HG02623 (cell line): ENCODE results near the gene RNASE12.
"Not testable (repeated sequence)": the region's sequence is repeated elsewhere in the genome, so short reads cannot be mapped to it uniquely, and the experiment has no call there.

Source experiments
- ATAC-seq: cut with Tn5 transposase; IDR thresholded peaks from one replicate; pipeline ENCODE4 v1.9.1; 2021; ENCODE audit warnings: moderate library complexity; ENCODE audit not compliant: unreplicated experiment

RNASE12 gene

DNA sequence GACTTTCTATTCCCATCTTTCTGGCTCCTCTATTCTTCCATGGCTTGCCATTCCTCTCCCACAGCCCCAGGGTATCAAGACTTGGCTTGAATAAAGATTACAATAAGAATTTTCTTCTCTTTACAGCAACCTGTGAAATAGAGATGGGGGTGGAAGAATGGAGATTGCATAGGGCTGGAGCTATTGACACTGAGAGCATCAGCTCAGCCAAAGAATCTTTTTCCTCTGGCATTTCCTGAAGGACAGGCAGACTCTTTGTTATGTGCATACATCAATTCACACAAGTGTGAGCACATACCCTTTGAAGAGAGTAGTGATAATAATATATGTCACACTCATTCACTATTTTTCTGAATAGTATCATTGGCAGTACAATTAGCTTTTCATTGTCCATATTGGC is 8.0 kb downstream of the RNASE12 start:
- ATAC-seq = no peak

DNA sequence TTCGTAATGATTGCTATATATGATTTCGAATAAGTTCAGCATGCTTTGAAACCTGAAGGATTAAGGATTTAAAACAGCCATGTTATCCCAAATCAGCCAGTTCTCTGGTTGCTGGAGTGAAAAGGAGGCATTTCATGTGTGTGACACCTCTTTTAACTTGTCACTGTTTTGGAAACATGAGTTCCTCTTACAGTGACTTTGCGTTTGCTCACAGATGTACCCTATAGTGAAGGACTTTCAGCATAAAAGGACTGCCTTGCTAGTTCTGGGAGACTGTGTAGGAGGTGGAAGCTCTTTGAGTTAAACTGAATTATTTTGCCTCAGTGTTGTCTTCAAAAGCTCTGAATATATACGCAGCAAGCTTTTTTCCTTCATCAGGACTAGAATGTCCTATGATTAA is 10.9 kb downstream of the RNASE12 start:
- no peak for ATAC-seq

DNA sequence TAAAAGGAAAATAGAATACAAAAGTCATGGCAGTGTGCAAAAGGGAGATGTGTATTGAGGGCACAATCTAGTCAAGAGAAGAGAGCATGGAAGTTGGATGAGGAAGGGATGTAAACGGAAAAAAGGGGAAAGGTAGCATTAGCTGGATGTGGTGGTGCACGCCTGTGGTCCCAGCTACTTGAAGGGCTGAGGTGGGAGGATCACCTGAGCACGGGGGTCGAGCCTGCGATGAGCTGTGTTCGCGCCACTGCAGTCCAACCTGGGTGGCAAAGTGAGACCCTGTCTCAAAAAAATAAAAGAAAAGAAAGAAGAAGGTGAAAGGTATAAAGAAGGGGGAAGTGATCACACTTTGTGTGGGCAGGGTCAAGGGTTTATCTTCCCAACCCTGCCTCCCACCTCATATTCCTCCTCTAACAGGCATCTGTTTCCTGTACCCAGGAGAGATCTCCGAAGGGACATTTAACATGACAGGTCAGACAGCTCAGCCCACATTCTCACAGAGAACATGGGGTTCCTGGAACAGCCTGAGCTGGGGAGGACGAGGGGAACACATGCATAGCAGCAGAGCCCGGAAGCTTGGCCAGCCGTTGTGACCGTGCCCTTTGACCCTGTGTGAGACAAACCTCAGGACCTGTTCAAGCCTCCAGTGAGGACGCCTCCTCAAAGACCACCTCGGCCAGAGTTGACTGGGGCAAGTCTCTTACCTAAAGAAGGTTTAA is 12.2 kb downstream of the RNASE12 start:
- no peak for ATAC-seq

DNA sequence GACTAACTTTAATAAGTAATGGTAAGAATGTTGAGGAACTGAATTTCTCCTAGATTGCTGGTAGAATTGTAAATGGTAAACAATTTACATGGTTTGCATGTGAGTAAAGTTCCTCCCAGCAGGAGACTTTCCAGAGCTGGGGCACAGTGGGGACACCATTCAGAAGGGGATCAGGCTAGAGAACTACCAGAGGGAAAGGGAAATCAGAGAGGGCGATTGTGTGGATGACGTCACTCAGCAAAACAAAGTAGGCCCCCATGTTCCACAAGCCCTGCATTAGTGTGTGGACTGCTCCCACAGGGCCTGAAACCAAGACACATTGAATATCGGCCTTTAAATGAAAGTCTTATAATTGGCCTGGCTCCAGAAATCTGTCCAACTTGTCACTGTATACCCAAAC is 12.9 kb downstream of the RNASE12 start:
- no peak for ATAC-seq

DNA sequence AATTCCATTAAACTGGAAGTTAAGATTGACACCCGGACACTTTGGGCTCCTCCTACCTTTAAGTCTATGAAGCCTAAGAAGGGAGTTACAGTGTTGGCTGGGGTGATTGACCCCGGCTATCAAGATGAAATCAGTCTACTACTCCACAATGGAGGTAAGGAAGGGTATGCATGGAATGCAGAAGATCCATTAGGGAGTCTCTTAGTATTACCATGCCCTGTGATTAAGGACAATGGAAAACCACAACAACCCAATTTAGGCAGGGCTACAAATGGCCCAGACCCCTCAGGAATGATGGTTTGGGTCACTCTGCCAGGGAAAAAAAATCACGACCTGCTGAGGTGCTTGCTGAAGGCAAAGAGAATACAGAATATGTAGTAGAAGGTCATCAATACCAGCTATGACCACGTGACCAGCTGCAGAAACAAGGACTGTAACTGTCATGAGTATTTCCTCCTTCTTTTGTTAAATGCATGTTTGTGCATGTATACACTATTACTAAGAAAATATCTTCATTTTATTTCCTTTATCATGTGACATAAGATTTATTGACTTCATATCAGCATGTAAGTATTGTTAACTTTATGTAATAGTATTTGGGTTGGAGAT is 18.7 kb downstream of the RNASE12 start:
- not testable (repeated sequence) for ATAC-seq

DNA sequence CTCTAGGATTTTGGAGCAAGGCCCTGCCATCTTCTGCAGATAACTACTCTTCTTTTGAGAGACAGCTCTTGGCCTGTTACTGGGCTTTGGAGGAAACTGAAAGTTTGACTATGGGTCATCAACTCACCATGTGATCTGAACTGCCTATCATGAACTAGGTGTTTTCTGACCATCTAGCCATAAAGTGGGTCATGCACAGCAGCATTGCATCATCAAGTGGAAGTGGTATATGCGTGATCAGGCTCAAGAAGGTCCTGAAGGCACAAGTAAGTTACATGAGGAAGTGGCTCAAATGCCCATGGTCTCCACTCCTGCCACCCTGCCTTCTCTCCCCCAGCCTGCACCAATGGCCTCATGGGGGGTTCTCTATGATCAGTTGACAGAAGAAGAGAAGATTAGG is 20.5 kb downstream of the RNASE12 start:
- not testable (repeated sequence) for ATAC-seq

DNA sequence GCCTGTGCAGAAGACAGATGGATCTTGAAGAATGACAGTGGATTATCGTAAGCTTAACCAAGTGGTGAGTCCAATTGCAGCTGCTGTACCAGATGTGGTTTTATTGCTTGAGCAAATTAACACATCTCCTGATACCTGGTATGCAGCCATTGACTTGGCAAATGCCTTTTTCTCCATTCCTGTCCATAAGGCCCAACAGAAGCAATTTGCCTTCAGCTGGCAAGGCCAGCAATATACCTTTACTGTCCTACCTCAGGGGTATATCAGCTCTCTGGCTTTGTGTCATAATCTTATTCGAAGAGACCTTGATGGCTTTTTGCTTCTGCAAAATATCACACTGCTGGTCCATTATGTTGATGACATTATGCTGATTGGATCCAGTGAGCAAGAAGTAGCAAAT is 21.3 kb downstream of the RNASE12 start:
- ATAC-seq = not testable (repeated sequence)

DNA sequence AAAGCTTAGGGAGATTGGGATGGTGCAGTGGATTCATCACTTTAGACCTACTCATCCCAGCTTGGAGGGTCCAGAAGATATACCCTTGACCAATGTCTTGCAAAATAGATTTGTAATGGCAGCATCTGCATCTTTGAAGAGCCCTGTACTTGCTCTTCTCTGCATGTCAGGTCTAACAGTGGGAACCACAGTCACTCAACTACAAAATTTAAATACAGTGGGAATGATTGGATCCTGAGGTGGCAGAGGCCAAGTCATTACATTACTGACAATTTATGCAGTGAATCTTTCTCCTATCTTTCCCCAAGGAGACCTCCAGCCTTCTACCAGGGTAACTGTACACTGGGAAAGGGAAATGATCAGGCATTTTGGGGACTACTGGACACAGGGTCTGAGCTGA is 22.1 kb downstream of the RNASE12 start:
- ATAC-seq = no peak

DNA sequence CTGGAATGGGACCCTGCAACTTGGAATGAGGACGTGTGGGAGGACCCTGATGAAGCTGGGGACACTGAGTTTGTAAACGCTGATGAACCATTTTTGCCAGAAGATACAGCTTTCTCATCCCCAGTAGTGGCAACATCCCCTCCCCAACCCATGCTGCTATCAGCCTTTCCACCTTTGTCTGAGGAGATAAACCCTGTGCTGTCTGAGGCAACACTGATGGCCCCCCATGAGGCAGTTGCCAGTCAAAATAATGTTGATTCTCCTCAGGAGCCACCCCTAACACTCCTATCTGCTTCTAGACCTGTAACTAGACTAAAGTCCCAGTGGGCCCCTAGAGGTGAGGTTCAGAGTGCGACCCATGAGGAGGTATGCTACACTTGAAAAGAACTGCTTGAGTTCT is 22.8 kb downstream of the RNASE12 start:
- no peak for ATAC-seq

DNA sequence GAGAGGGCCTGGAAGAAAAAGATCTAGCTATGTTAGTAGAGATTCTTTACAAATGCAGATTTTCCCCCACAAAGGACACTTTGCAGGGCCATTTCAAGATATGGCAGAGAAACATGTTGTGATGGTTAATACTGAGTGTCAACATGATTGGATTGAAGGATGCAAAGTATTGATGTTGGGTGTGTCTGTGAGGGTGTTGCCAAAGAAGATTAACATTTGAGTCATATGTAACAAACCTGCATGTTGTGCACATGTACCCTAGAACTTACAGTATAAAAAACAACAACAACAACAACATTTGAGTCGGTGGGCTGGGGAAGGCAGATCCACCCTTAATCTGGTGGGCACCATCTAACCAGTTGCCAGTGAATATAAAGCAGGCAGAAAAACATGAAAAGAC is 24.0 kb downstream of the RNASE12 start:
- not testable (repeated sequence) for ATAC-seq

DNA sequence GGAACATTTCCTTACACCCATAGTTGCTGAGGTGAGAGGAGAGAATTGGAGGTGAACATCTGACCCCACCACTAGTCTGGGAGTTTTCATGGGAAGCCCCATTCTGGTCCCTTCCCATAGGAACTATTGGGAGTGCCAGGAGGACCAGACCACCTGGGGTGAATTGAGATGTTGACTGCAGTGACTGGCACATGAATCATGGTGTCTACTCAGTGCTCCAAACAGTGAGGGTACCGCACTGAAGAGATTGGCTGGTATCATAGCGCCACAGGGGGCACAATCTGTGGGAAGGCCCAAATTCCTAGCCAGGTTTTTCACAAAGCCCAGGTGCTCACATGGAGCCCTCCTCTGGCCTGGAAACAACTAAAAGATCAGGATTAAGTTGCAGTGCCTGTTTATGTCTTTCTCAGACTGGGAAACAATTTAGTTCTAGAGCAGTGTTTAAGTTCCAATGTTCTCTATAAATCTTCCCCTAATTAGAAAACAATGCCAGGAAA is 26.6 kb downstream of the RNASE12 start:
- ATAC-seq = no peak

DNA sequence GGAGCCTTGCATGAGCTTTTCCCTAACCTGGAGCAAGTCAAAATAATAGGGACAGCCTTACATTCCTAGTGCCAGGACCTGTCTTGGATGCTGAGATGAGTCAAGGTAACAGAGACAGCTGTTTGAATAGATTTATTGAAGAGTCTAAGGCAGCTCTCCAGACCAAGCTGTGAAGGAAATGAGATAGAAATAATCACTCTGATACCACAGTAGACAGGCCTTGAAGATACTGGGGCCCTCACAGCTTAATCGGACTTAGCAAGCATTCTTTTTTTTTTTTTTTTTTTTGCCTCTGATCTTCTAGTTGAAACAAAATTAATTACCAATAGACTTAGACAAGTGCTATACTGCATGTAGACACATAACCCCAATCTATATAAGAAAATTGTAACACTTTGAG is 27.2 kb downstream of the RNASE12 start:
- no peak for ATAC-seq

DNA sequence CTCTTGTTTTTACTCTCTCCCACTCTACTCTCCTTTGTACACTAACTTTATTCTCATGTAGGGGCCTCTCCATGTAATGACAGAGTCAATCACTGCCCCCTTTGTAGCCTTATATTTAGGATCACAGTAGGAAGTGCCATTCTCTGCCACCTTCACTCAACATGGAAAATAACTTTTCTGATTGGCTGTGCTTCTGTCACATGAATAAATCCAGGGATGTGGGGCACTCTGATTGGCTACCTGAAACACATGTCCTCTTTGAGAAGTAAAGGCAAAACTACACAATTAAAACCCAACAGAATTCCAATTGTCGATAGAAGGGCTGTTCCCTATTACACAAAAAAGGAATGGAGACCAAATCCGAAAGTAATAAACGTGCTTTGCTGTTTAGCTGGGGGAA is 30.2 kb downstream of the RNASE12 start, which contains the start of gene RNASE9:
Gene RNASE9, minus strand, starts transcription at position 87 of the 400 bp plus-strand sequence.
- no peak for ATAC-seq

DNA sequence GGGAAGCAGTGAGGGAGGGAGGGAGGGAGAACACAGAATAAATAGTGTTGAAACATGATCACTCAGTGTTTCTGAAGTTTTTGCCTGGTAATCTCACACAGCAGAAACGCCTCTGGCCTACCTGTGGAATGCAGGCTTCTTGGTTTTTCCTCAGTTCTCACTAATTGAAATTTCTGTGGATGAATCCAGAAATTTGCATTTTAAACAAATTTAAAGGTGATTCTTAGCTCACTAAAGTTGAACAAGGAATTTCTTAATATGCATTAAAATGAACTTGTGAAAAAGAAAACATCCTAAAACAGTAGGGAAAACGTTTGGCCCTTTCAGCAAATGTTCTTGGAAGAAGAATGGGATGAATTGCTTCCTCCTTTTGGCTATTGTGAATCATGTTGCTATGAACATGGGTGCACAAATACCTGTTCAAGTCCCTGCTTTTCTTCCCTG is 31.7 kb downstream of the RNASE12 start:
- no peak for ATAC-seq

DNA sequence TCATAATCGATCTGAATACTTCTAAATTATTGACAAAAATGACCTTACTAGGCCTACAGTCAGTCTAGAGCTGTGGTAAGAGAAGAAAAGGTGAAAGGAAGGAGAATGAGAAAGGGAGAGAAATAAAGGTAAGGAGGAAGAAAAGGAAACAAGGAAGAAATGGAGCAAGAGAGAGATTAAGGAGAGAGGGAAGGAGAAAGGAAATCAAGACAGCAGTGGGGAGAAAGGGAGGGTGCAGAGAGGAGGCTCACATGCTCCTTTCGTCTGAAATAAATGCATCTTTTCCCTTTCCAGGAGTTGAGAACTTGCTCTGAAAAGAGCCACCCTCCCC is 34.0 kb downstream of the RNASE12 start:
- ATAC-seq = no peak

DNA sequence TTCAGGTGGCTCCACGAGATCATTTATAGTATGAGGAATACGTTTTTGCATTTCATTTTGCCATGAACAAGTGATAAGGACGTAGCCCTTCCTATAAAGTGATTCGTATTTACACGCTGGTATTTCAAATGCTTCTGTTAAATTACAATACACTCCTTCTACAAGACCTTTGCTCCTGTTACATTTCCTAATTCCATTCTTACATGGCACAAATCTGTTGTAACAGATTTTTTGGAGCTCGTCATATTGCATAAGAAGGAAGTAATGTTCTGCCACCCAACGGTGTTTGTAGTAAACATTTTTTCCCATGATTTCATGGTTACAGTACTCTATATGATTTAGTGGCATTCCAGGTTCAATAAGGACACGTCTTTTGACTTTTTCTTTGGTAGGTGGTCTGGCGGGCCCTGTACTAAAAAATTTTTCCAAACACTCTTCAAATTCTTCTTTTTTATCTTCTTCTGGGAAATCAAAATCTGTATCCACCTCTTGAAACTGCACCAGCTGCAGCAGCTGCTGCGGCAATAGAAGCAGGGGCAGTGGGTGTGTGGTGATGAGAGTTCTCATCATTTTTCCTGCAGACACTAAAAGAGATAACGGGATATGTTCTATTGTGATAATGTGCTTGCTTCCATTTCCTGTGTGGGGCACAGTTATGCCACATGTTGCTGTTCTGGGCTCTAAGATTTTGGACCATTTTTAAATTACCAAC is 34.5 kb downstream of the RNASE12 start:
- ATAC-seq = no peak

DNA sequence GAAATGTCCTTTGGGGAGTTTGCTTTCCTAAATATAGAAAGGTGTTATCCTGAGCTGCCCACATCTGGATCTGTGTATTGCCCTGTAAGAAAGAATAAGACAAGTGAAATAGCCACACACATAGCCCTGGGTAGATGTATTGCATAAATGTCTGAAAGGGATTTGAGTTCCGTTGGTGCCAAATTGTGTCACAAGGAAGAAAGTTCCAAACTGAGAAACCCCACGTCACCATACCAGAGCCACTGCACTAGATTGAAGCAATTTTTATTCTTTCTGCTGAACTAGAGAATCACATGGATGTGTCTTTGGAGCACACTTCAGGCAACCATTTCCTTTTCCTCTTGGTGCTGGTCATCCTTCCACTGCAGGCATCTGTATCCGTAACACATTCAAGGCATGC is 35.3 kb downstream of the RNASE12 start:
- ATAC-seq = no peak

DNA sequence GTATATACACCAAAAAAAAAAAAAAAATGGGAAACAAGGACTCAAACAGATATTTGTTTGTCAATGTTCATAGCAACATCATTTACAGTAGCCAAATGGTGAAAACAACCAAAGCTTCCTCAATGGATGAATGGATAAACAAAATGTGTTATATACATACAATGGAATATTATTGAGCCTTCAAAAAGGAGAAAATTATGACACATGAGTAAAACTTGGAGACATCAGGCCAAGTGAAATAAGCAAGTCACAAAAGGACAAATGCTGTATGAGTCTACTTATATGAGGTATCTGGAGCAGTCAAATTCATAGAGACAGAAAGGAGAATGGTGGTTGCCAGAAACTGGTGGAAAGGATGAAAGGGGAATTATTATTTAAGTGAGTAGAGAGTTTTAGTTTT is 38.2 kb downstream of the RNASE12 start:
- ATAC-seq = no peak

DNA sequence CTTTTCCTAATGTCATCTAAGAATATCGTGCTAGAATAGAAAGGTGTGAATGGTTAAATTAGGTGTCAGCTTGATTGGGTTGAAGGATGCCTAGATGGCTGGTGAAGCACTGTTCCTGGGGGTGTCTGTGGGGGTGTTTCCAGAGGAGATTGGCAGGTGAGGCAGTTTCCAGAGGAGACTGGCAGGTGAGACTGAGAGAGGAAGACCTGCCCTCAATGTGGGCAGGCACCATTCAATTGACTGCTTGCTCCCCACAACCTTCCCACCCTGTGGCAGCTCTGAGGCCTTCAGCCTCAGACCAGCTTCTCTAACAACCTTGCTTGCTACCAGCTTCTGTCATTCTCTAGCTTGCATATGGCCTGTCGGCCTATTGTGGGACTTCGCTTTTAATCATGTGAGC is 39.6 kb downstream of the RNASE12 start:
- no peak for ATAC-seq

DNA sequence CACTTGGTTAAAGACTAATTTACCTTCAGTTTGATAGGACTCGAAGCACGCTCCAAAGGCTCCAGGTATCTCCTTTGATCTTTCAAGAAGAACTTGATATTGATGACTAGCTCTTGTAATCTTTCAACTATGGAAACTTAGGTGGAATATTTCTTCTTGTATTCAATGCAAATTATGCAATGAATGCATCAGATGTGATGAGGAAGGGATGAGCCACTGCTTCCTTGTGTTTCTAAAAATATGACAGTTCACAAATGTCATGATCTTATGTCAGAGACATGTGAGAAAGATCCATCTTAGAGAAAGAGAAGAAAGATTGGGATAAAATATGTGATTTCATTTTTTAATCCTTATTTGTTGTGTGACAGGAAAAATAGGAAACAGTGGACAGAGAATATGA is 40.2 kb downstream of the RNASE12 start:
- no peak for ATAC-seq

DNA sequence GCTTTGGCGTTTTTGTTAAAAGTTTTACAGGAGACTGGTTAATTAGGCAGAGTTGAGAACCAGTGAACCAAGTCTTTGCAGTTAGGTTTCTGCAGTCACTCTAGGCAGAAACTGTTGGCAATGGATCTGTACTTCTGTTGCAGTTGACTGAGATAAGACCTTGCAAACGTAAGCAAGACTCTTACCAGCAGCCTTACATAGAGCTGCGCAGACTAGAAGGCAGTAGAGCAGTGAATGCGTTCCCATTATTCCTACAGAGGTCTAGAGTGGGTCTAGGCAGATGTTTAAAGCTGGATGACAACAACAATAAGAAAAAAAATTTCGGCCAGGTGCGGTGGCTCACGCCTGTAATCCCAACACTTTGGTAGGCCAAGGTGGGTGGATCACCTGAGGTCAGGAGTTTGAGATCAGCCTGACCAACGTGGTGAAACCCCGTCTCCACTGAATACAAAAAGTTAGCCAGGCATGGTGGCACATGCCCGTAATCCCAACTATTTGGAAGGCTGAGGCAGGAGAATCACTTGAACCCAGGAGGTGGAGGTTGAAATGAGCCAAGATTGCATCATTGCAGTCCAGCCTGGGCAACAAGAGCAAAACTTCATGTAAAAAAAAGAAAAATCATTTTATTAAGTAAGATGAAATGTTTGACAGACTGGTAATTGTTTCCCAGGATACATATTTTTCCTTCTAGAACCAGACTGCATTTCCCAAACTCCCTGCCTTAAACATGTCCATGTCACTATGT is 42.6 kb downstream of the RNASE12 start:
- no peak for ATAC-seq
